ENCODE results near the gene TUBAL3.

- no peak for TF ChIP-seq PBX3 (IDR thresholded peaks at IDR 0.05)
- no peak for TF ChIP-seq CBX8 (IDR thresholded peaks at IDR 0.05)
- no peak for TF ChIP-seq POLR2A (IDR thresholded peaks at IDR 0.05; ENCODE audit: low read length)
- no peak for TF ChIP-seq CHD2 (IDR thresholded peaks at IDR 0.05; ENCODE audit: low read length, partially characterized antibody)
- TF ChIP-seq CTCF (IDR thresholded peaks at IDR 0.05): no peak
- no peak for TF ChIP-seq NPAS2 (CRISPR knock-in tag; IDR thresholded peaks at IDR 0.05; ENCODE audit: borderline replicate concordance)
- no peak for TF ChIP-seq POLR2AphosphoS2 (conservative IDR thresholded peaks at IDR 0.05; ENCODE audit: low read length)
- TF ChIP-seq ZNF302 (CRISPR knock-in tag; IDR thresholded peaks at IDR 0.05): no peak
- no peak for TF ChIP-seq MAFK (IDR thresholded peaks at IDR 0.05; ENCODE audit: partially characterized antibody)
- no peak for TF ChIP-seq HDAC2 (IDR thresholded peaks at IDR 0.05)
These were observed 60.6 kb downstream of the TUBAL3 start for GRCh38 chr10:5343979-5344378.
